GM10266 (cell line): ENCODE results near the gene MOK.

Experiments
- DNase-seq: peaks from one replicate; pipeline ENCODE4 v3.0.0; 2012; ENCODE audit errors: extremely low spot score
- CTCF ChIP-seq: IDR thresholded peaks from 2 replicates; pipeline ENCODE4 v1.5.1; 2012; ENCODE audit warnings: mild to moderate bottlenecking, low read depth; ENCODE audit not compliant: control insufficient read depth, insufficient read depth; ENCODE audit errors: missing control alignments

Gene MOK

GRCh38 chr14:102295270-102295669, 9.7 kb downstream of the MOK start:
- TF ChIP-seq CTCF, result no peak
- DNase-seq, result no peak

GRCh38 chr14:102293781-102294180, 11.2 kb downstream of the MOK start:
- TF ChIP-seq CTCF, result no peak
- DNase-seq, result no peak

GRCh38 chr14:102292441-102292840, 12.5 kb downstream of the MOK start:
- no peak for TF ChIP-seq CTCF
- no peak for DNase-seq

- DNase-seq, result no peak
- no peak for TF ChIP-seq CTCF
These were observed 16.8 kb downstream of the MOK start for GRCh38 chr14:102288139-102288538.

- no peak for DNase-seq
- TF ChIP-seq CTCF, result no peak
These were observed 19.9 kb downstream of the MOK start for GRCh38 chr14:102285106-102285505.

- no peak for TF ChIP-seq CTCF
- DNase-seq, result no peak
These were observed 21.3 kb downstream of the MOK start for GRCh38 chr14:102283631-102284129.

GRCh38 chr14:102282751-102283465, 22.1 kb downstream of the MOK start:
- no peak for DNase-seq
- TF ChIP-seq CTCF, result no peak
